ENCODE measurements around the gene BMP8A. TPM values are rescaled to one million over a fixed set of nuclear protein-coding genes. Genes with fewer than 3 reads are reported as not detected.
"Not testable (repeated sequence)": the region's sequence is repeated elsewhere in the genome, so short reads cannot be mapped to it uniquely, and the experiment has no call there.

The BMP8A gene
- total and polyA plus RNA-seq, 9 of the 15 experiments (the other 6 are each of a cell fraction or from before 2014, with no cell fraction given) = 0.05 to 0.31 TPM; not detected in 7

GRCh38 chr1:39466413-39467107 is 24.9 kb upstream of the BMP8A start (continued):
- TF ChIP-seq, protein P1, sequence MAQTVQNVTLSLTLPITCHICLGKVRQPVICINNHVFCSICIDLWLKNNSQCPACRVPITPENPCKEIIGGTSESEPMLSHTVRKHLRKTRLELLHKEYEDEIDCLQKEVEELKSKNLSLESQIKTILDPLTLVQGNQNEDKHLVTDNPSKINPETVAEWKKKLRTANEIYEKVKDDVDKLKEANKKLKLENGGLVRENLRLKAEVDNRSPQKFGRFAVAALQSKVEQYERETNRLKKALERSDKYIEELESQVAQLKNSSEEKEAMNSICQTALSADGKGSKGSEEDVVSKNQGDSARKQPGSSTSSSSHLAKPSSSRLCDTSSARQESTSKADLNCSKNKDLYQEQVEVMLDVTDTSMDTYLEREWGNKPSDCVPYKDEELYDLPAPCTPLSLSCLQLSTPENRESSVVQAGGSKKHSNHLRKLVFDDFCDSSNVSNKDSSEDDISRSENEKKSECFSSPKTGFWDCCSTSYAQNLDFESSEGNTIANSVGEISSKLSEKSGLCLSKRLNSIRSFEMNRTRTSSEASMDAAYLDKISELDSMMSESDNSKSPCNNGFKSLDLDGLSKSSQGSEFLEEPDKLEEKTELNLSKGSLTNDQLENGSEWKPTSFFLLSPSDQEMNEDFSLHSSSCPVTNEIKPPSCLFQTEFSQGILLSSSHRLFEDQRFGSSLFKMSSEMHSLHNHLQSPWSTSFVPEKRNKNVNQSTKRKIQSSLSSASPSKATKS (CRISPR knock-in tag; IDR thresholded peaks at IDR 0.05) = no peak
- TF ChIP-seq HDGF (IDR thresholded peaks at IDR 0.05) = no peak

GRCh38 chr1:39467108-39467720 is 24.2 kb upstream of the BMP8A start:
- DNase-seq (ENCODE audit: extremely low read depth in 1 of 4, low spot score in 3 of 4); intact Hi-C loops (cut with micrococcal nuclease); CTCF ChIA-PET (ENCODE audit: low intra/inter-chr PET ratio); H3K4me1 ChIP-seq (replicated peaks in 1 of 2; ENCODE audit: control insufficient read depth in 2 of 2, insufficient read depth in 2 of 2, low read length in 2 of 2); BruUV-seq (replicated peaks); H3K27ac ChIP-seq (ENCODE audit: extremely low read depth, low read depth, low read length); H2AFZ ChIP-seq (ENCODE audit: low read depth, low read length); H3K9me1 ChIP-seq (ENCODE audit: control insufficient read depth, insufficient read depth, low read length); H3K9me3 ChIP-seq (replicated peaks; ENCODE audit: control insufficient read depth, insufficient read depth, low read depth, low read length); H3K9ac ChIP-seq (ENCODE audit: insufficient read depth in 1 of 2, low read depth in 2 of 2, low read length in 2 of 2); in situ Hi-C loops (cut with MboI); H3K27me3 ChIP-seq (ENCODE audit: control insufficient read depth in 2 of 2, insufficient read depth in 2 of 2, low read length in 2 of 2); H3K4me2 ChIP-seq (ENCODE audit: insufficient read depth, low read length); H3K79me2 ChIP-seq (ENCODE audit: control insufficient read depth, insufficient read depth, low read length); FAIRE-seq; H3K4me3 ChIP-seq; ATAC-seq; H4K20me1 ChIP-seq (replicated peaks; ENCODE audit: control insufficient read depth, insufficient read depth, low read length): not testable (repeated sequence)
- POLR2A ChIA-PET = interaction anchor here (0.7 to 2.0 kb wide), 3 partner anchors 17 to 32 kb away, joined by 3 to 5 read pairs (median 4); no protein-coding TSS in a partner anchor
- peaks cover 93% of the 10 kb centered on the region for H3K36me3 ChIP-seq (ENCODE audit: control insufficient read depth, insufficient read depth, low read length)
- 88% methylated on average over 11 of the region's 16 CpGs for WGBS (ENCODE audit: insufficient coverage, low coverage, missing lambda C conversion rate)

Data from K562 (cell line).